Erythroblast (primary cell): Measurements from ENCODE around the gene VGLL2.

Experiments
- DNase-seq, 2 experiments: peaks; one replicate each; lab custom pipeline; 2025; lab: John Stamatoyannopoulos, UW
- GATA1 ChIP-seq: IDR thresholded peaks from 2 replicates; pipeline ENCODE4 v1.6.1; 2011; ENCODE audit warnings: low read depth, mild to moderate bottlenecking, control low read depth, low read length, moderate library complexity
- POLR2A ChIP-seq: IDR thresholded peaks from 2 replicates; pipeline ENCODE4 v1.6.1; 2011; ENCODE audit warnings: mild to moderate bottlenecking, low read length

Gene VGLL2

GRCh38 chr6:117275205-117275604, 9.8 kb downstream of the VGLL2 start:
- DNase-seq = no peak
- no peak for TF ChIP-seq GATA1
- no peak for TF ChIP-seq POLR2A

- TF ChIP-seq POLR2A = no peak
- no peak for TF ChIP-seq GATA1
- DNase-seq = no peak
These were observed 10.4 kb downstream of the VGLL2 start for GRCh38 chr6:117275711-117276110.

- TF ChIP-seq POLR2A (no peak), GATA1 (no peak)
- no peak for DNase-seq
These were observed 11.5 kb downstream of the VGLL2 start for GRCh38 chr6:117276778-117277316.

- no peak for DNase-seq
- TF ChIP-seq POLR2A (no peak), GATA1 (no peak)
These were observed 15.6 kb downstream of the VGLL2 start for GRCh38 chr6:117280922-117281321.

GRCh38 chr6:117288083-117288715, 22.8 kb downstream of the VGLL2 start:
- TF ChIP-seq GATA1 (no peak), POLR2A (no peak)
- DNase-seq = no peak

- TF ChIP-seq GATA1 = no peak
- TF ChIP-seq POLR2A = no peak
- DNase-seq = no peak
These were observed 25.0 kb downstream of the VGLL2 start for GRCh38 chr6:117290173-117290846.

GRCh38 chr6:117298941-117299340, 33.6 kb downstream of the VGLL2 start:
- TF ChIP-seq POLR2A (no peak), GATA1 (no peak)
- DNase-seq = no peak

- DNase-seq = no peak
- TF ChIP-seq POLR2A (no peak), GATA1 (no peak)
These were observed 38.0 kb downstream of the VGLL2 start for GRCh38 chr6:117303323-117303722.

- TF ChIP-seq POLR2A = no peak
- TF ChIP-seq GATA1 = no peak
- DNase-seq = no peak
These were observed 39.1 kb downstream of the VGLL2 start for GRCh38 chr6:117304446-117304845.

- DNase-seq = no peak
- TF ChIP-seq POLR2A (no peak), GATA1 (no peak)
These were observed 41.0 kb downstream of the VGLL2 start for GRCh38 chr6:117306227-117306790.

- TF ChIP-seq GATA1 = no peak
- no peak for DNase-seq
These were observed 42.3 kb downstream of the VGLL2 start for GRCh38 chr6:117307655-117308054.

- no peak for DNase-seq
- TF ChIP-seq GATA1 = no peak
- no peak for TF ChIP-seq POLR2A
These were observed 43.7 kb downstream of the VGLL2 start for GRCh38 chr6:117309069-117309468.

- no peak for DNase-seq
- TF ChIP-seq GATA1 = no peak
- no peak for TF ChIP-seq POLR2A
These were observed 44.3 kb downstream of the VGLL2 start for GRCh38 chr6:117309611-117310010.

- TF ChIP-seq GATA1 (no peak), POLR2A (no peak)
These were observed 46.0 kb downstream of the VGLL2 start for GRCh38 chr6:117311310-117311709.

More at GRCh38 chr6:117311310-117311709, 46.0 kb downstream of the VGLL2 start:
- no peak for DNase-seq
